Eye (tissue), 1 donor: ENCODE data around the gene ASIC3.
"Not testable (repeated sequence)": the region's sequence is repeated elsewhere in the genome, so short reads cannot be mapped to it uniquely, and the experiment has no call there.

Experiments used
- DNase-seq: peaks from one replicate; pipeline ENCODE4 v3.0.0-alpha.2; 2015

ASIC3 gene

DNA sequence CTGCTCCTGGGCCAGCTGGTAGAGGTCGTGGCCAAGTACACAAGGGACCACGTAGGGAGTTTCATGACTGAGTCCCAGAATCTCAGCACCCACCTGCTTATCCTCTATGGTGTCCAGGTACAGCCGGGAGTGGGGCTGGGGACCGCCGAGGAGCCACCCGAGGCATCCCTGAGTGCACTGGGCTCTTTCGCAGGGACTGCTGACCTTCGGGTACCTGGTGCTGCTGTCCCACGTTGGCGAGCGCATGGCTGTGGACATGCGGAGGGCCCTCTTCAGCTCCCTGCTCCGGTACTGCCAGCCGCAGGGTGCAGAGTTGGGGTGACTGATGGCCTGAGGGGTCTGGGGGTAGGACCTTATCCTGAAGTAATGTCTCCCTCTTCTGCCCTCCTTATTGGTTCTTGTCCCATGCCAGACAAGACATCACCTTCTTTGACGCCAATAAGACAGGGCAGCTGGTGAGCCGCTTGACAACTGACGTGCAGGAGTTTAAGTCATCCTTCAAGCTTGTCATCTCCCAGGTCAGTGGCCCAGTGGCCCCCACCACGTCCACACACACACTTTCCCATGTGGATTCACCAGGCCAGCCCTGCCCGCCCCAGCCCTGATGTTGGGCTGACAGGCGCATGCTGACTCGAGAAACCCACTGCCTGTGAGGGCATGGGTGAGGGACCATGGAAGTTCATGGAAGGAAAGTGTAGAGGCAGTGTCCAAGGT is 13.9 kb upstream of the ASIC3 start:
- DNase-seq = no peak

DNA sequence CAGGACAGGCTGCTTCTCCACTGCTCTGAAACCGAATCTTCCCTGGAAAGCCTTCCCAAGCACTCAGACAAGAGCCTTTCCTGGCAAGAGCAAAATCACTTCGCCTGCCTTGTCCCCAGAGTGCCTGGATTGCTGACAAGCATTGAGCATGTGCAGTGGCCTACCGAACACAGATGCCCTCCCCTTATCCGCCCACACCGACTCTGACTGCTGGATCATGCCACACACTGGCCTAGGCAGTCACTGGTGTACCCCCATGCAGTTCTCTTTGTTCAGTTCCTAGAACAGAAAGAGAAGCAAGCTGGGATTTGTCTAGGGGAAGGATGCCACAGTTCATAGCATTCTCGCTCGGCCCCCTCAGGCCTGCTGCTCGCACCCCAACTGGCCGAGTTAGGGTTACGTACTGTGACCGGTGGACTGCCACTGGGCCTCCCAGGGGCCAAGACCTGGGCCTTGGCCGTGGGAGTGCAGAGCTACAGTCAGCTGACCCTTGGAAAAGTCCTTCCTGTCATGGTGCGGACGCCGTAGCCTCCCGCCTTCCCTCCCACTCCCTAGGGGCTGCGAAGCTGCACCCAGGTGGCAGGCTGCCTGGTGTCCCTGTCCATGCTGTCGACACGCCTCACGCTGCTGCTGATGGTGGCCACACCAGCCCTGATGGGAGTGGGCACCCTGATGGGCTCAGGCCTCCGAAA is 13.2 kb upstream of the ASIC3 start:
- no peak for DNase-seq

DNA sequence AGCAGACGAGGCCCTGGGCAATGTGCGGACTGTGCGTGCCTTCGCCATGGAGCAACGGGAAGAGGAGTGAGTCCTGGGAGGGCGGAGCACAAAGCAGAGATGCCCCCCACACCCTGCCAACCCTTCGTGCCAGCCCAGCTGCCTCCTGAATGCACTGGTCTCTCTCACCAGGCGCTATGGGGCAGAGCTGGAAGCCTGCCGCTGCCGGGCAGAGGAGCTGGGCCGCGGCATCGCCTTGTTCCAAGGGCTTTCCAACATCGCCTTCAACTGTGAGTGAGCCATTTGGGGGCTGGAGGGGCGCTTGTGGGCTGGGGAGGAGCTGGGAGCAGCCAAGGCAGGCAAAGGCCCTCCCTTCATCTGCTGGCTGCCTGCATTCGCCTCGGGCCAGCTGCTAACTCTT is 12.4 kb upstream of the ASIC3 start:
- DNase-seq = no peak

DNA sequence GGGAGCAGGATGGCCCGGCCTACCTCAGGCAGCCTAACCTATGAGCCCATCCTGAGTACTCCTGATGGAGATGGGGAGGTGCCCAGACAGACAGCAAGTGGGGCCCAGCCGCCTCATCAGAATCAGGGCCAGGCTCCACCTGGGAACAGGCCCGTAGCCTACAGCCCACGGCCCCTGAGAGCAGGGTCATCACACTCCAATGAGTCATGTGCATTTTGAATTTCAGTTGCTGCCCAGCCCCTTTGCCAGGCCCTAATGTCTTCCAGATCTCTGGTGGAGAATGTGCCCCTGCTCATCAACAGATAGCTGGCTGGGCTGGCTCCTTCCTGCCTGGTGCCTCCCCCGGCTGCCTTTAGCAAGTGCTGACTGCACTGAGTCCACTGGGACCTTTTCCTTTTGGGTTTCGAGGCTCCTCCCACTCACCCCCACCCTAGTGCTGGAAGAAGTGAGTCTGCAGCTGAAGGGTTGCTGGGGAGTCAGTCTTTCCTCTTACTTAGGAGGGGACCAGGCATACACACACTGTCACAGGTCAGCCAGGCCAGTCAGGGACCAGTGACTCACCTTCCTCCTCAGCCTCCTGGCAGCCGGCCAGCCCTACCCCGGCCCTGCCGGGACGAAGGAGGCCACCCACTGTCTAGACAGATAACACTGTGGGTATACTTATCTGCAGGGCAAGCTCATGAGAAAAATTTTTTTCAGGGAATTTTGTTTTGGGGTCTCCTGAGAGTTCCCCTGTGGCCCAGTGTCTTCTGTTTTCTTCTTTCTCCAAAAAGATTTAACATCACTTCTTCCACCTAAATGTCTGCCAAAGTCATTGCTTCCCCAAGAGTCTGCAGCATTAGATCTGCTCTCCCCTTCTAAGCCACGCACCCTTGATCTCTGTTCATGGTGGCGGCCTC is 9.1 kb upstream of the ASIC3 start:
- DNase-seq = no peak

DNA sequence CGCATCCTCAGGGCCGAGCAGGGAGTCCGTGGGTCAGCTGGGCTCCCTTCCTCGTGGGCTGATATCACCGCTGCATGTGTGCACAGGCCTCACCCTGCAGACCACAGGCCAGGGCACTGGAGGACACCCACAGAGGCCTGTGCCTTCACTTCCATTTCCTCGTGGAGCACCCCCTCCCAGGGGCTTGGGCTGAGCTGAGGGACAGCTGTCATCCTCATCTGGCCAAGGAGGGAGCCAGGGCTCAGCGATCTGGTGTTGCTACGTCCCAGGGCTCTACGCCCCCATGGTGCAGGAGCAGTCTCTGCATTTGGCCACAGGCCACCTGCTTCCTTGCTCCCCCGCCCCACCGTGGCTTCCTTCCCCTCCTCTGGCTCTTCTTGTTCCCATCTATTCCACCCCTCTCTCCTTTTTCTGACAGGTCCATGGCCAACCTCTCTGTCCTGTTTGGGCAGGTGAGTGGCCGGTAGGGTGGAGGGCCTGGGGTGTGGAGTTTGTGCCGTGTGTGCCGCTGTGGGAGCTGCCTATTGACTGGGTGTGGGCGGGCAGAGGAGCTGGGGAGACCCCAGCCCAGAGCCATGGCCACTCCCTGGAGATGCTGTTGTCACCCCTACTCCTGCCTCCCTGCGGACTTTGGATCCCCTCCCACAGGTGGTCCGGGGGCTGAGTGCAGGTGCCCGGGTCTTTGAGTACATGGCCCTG is 8.3 kb upstream of the ASIC3 start:
- DNase-seq = no peak

DNA sequence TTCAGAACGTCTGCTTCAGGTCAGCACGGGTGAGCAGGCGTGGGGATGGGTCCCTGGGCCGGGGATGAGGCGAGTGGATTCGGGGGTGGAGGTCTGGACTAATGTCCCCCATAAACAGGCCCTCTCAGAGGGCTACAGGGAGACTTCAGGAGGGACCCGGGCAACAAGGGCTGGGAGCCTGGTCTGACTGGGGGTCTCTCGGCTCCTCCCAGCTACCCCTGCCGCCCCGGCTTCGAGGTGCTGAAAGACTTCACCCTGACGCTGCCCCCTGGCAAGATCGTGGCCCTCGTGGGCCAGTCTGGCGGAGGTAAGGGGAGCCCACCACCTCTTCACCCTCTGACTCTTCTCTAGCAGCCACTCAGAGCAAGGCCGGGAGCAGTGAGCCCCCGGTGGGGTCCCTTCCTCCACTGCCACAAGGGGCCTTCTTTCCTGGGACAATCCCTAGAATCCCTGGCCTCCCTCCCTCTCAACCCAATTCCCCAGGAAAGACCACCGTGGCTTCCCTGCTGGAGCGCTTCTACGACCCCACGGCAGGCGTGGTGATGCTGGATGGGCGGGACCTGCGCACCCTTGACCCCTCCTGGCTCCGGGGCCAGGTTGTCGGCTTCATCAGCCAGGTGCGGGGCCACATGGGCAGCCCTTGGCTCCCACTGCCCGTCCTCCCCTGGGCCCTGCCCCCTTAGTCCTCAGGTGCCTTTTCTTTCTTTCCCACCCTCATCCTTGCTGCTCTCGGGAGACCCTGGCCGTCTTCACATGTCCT is 7.5 kb upstream of the ASIC3 start:
- DNase-seq = no peak

DNA sequence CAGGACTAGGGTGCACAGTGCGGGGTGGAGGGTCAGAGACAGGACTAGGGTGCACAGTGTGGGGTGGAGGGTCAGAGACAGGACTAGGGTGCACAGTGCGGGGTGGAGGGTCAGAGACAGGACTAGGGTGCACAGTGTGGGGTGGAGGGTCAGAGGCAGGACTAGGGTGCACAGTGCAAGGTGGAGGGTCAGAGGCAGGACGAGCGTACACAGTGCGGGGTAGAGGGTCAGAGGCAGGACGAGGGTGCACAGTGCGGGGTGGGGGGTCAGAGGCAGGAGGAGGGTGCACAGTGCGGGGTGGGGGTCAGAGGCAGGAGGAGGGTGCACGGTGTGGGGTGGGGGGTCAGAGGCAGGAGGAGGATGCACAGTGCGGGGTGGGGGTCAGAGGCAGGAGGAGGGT is 4.9 kb upstream of the ASIC3 start:
- not testable (repeated sequence) for DNase-seq

DNA sequence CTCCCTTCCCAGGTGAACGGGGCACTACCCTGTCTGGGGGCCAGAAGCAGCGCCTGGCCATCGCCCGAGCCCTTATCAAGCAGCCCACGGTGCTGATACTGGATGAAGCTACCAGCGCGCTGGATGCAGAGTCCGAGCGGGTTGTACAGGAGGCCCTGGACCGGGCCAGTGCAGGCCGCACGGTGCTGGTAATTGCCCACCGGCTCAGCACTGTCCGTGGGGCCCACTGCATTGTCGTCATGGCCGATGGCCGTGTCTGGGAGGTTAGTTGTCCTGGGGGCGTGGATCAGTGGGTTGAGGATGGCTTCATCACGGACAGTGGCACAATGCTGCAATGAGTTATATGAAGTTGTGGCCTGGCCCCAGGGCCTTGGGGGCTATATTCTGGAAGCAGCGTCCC is 4.4 kb upstream of the ASIC3 start:
- no peak for DNase-seq

DNA sequence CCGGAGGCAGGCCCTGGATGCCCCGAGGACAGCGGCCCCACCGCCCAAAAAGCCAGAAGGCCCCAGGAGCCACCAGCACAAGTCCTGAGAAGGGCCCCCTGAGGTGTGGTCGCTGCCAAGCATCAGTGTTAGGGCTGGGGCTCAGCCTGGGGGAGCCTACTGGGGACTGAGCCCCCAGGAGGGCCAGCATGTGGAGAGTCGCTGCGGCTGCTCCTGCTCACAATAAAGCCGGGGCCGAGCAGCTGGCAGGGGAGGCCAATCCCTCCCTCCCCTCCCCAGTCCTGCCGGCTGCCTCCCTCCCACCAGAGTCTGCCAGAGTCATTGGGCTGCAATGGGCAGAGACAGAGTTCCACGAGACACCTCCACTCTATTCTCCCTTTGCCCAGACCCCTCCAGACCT is 3.1 kb upstream of the ASIC3 start:
- no peak for DNase-seq

DNA sequence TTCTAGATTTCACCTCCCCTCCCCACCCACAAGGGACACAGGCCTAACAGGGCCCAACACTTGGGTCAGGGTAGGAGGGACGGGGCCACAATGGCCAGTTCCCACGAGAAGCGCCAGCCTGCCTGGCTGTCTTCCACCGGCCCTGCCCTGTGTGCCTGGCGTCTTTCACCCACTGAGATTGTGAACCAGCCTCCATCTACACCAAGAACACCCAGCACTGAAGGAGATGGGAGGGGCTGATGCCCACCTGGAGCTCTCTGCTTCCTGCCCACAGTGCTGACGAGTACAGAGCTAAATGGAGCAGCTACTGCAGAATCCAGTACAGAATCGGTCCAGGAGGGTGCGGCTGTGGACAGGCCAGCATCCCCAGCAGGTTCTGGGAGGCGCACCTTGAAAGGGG is 2.4 kb upstream of the ASIC3 start:
- DNase-seq = no peak

DNA sequence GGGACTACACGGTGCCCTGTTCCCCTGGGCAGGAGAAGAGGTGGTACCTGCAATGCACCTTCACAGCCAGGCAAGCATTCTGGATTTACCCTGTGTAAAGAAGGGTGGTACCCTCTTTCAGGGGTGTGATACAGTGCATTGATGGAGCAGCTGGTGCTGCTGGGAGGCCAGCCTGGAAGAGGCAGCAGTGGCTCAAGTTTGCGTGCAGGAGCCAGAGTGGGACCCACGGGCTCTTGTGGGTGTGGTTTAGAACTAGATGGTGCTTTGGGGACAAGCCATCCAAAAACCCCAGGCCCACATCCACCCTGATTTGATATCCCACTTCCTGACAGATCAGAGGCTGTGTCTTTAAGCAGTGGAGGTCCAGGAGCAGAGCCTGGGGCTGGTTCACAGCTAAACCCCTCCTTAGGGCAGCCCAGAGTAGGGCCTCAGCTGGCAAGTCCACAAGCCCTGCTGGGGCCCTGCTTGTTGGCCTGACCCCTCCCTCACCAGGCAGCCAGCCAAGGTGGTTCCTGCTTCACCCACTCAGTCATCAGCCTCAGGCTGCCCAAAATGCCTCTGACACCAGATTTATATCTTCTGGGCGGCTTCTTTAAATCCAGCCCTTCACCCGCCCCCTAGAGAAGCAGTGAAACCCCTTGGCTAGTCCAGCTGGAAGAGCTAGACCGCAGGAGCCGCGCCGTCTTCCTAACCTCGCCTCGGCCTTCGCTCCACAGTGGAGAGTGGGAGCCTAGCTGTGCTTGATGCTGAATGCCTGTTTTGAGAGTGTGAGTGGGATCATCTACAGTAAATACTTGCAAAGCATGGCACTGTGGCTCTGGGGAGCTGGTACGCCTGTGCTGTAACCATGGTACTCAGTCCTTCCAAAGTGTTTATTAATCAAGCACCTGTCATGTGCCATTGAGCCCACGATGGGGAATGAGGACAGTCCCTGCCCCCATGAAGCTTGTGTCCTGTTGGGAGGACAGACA is 1.4 kb upstream of the ASIC3 start:
- no peak for DNase-seq

DNA sequence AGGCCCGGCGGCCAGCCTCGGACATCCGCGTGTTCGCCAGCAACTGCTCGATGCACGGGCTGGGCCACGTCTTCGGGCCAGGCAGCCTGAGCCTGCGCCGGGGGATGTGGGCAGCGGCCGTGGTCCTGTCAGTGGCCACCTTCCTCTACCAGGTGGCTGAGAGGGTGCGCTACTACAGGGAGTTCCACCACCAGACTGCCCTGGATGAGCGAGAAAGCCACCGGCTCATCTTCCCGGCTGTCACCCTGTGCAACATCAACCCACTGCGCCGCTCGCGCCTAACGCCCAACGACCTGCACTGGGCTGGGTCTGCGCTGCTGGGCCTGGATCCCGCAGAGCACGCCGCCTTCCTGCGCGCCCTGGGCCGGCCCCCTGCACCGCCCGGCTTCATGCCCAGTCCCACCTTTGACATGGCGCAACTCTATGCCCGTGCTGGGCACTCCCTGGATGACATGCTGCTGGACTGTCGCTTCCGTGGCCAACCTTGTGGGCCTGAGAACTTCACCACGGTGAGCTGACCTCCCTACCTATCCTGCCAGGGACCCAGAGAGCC is 656 bp downstream of the ASIC3 start:
- no peak for DNase-seq

DNA sequence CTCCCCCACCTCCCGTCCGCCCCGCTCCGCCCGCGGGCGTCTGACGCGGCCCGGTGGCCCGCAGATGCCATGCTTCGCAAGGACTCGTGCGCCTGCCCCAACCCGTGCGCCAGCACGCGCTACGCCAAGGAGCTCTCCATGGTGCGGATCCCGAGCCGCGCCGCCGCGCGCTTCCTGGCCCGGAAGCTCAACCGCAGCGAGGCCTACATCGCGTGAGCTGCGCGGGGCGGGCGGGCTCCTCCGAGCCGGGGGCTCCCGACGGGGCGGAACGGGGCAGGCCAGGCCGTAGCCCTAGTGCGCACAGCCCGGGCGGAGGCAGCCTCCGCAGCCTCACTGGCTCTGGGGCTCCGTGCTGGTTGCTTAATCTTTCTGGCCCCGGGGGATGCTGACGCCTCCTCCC is 2.8 kb downstream of the ASIC3 start:
- DNase-seq = peak; percentile 87

DNA sequence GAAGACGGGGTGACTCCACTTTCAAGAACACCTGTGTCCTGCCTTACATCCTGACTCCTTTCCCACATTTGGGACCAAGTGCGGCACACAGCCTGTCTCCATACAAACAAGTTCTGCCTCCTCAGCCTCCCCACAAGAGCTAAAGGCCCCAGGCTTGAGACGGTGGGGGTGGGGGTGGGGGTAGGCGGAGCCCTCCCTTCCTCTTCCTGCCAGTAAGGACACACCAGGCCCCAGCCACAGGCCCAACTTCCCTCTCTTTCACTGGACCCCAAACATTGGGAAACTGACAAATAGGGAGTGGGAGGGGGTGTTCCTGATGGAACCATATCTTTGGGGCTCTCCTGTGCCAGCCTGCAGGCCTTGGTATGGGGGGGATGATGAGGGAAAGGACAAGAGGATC is 4.8 kb downstream of the ASIC3 start:
- DNase-seq = no peak

DNA sequence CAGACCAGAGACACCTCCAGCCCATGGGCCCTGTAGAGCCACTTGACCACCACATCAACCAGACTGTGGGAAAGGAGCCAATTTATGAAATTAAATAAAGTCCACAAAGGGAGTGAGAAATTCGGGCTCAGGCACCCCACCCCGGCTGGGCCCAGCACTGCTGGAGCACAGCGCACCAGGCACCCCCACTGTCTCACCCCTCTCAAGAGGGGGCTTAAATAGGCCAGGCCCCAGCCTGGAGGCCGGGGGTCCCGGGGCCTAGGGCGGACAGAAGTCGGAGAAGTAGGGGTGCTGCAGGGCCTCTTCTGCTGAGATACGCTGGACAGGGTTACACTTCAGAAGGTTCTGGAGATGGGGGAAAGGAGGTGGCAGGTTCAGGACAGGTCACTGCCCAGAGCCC is 5.4 kb downstream of the ASIC3 start:
- no peak for DNase-seq

DNA sequence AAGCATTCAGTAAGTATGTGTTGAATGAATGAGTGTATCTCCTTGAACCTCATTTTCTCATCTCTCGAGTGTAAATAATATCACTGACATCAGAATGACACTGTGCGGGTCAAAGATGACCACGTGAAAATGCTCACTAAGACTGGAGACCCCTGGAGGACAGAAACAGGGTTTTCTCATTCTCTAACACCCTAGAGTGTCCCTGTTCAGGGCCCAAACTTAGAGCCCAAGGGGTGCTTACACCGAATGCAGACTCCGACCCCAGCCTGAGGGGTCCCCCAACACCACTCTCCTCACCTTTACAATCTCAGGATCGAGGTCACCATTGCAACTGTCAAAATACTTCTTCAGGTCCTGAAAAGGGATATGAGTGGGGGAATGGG is 7.9 kb downstream of the ASIC3 start:
- DNase-seq = no peak

DNA sequence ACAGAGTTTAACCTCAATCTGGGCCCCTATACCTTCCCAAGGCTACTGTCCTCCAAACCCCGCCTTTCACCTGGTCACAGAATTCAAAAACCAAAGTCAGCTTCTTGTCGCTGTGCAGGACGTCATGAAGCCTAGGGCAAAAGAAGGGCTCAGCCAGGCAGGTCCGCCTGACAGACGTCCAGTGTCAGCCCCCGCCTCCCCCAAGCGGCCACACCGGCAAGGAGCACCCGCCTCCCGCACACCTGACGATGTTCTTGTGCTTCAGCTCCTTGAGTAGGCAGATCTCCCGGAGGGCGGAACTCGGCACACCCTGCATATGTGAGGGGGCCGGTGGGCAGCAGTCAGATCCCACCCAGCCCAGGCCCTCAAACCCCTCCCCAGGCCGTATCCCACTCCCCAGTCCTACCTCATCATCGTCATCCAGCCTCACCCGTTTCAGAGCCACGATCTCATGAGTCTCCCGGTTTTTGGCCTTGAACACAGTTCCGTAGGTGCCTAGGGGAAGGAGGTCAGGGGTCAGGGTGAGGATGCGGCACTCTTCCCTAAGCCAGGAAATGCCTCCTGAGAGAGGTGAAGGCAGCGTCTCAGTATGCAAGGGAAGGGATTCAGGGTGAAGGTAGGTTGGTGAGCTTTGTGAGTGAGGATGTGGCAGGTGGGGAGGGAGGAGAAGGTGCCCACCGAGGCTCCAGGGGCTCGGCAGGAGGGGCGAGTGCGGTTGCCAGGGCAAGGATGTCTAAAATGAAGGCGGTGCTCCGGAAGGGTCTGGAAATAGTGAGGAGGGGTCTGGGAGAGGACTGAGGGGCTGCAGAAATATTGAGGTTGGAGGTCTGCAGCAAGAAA is 8.6 kb downstream of the ASIC3 start:
- DNase-seq = no peak

DNA sequence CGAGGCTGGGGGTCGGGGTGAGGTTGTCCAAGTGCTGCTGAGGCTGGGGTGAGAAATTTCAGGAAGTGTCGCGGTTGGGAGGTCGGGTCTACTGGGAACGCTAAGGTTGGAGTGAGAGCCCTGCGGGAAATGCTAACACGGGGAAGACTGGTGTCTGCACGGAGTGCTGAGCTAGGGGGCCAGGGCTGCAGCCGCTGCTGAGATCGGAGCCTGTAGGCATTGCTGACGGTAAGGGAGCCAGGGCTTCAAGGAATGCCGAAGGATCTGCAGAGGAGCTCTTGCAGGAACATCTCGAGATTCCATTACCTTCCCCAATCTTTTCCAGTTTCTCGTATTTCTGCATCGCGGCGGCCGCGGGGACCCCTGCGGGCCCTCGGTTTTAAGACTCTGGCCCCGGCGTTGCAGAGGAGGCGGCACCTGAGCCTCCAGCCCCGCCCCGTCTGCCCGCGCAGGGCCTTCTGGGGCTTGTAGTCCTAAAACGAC is 9.2 kb downstream of the ASIC3 start, which contains the start of gene CDK5:
Gene CDK5, minus strand, starts transcription at position 392 of the 483 bp plus-strand sequence. Its CDS starts 49 bp downstream, at position 343.
- DNase-seq = no peak

DNA sequence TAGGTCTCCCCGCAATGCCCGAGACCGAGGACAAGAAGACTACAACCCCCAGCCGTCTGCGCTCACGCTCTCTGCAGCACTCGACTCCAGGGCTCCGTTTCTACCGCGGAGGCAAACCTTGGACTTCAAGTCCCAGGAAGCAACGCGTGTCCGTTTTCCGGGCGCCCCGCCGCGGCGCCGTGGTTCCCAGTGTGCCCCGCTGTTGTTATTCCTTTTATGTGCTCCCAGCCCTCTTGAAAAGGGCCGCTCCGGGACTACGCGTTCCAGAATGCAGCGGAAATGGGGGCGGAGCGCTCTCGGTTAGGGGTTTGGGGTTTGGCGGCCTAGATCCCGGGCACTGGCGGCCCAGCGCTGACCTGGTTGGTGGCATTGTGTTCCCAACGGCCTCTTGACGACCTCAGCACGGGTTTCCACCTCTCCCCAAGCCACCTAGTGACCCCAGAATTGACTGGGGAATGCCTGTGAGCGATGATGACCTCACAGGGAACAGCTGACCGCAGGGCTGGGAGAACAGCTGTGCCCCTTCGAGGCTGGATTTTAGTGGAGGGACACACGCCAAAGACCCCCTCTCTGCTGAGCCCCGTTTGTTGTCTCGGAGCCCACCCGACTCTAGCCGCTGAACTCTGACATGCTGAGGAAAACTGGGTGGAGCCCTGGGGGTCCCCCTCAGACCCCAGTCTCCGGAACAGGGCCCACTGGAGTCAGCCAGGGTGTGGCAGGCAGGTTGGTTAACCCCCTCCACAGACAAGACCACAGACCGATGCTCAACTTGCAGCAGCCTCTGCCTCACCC is 9.9 kb downstream of the ASIC3 start:
- DNase-seq = peak; percentile 99
